ENCODE data around the gene RBCK1. TPM values are rescaled to one million over a fixed set of nuclear protein-coding genes. Genes with fewer than 3 reads are reported as not detected.

The RBCK1 gene
- total and polyA plus RNA-seq, 2 of the 4 experiments (the other 2 are of a cell fraction) = 29.9 to 84.2 TPM

DNA sequence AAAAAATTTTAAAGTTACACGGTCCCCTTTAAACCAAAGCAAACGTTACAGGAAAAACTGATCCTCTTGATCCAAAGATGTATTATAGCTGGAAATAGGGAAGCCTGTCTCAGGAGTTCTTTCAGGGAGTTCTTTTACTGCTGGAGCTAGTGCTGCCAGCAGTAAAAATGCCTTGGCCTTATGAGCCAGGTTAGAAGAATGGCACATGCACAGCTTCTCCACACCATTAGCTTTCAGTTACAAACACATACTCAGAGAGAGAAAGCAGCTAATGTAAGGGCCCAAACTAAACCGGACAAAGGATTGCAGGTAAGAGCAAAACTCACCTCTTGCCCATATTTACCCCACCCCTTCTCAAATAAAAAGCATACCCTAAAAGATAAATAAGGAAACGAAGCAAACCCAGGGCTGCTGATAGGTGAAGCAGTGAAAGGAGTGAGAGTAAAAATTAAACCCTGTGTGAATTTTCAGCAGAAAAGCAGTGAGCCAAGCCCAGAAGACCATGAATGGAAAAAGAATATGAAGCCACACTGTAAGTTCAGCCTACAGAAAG lies 35.2 kb downstream of the RBCK1 start:
- Histone ChIP-seq H2BK120ac (ENCODE audit: low read depth, low read length) (no peak overlapping the region), H3K4me1 (ENCODE audit: control insufficient read depth, insufficient read depth, low read length) (peaks cover 5% of the 10 kb centered on the region), H3K9me1 (ENCODE audit: insufficient read depth, low read length) (peaks cover 23% of the 10 kb centered on the region), H3K9me3 (ENCODE audit: control insufficient read depth, insufficient read depth, low read length) (no peaks in the 10 kb centered on the region), H3K4ac (ENCODE audit: low read depth, low read length) (no peak overlapping the region), H3K4me2 (ENCODE audit: low read depth, low read length) (no peak overlapping the region), H3K23ac (ENCODE audit: low read depth, low read length) (no peak overlapping the region), H2BK15ac (ENCODE audit: low read depth, low read length) (no peak overlapping the region), H3K56ac (ENCODE audit: extremely low read depth, insufficient read depth, low read length) (no peak overlapping the region), H2AFZ (replicated peaks; ENCODE audit: low read length, poor library complexity) (no peak overlapping the region), H2AK5ac (ENCODE audit: low read depth, low read length) (no peak overlapping the region), H4K20me1 (ENCODE audit: insufficient read depth, low read length) (peaks cover 38% of the 10 kb centered on the region), H3K4me3 (ENCODE audit: insufficient read depth, low read depth, low read length) (no peak overlapping the region), H2AK9ac (replicated peaks; ENCODE audit: low read depth, low read length, poor library complexity) (no peak overlapping the region), H3K9ac (ENCODE audit: low read depth, low read length) (no peak overlapping the region), H4K5ac (ENCODE audit: low read depth, low read length) (no peak overlapping the region), H3K14ac (replicated peaks; ENCODE audit: low read depth, low read length) (no peak overlapping the region), H3K27ac (ENCODE audit: insufficient read depth, low read length) (no peak overlapping the region), H4K91ac (ENCODE audit: insufficient read depth, low read depth, low read length) (no peak overlapping the region), H3K27me3 (ENCODE audit: control insufficient read depth, insufficient read depth, low read length) (no peaks in the 10 kb centered on the region), H4K8ac (ENCODE audit: low read depth in 2 of 2, low read length in 2 of 2) (no peak overlapping the region), H2BK20ac (ENCODE audit: low read depth, low read length) (no peak overlapping the region), H3K18ac (ENCODE audit: low read depth, low read length) (no peak overlapping the region), H3K79me1 (ENCODE audit: low read depth in 1 of 2, low read length in 2 of 2) (peaks cover 29 to 66% of the 10 kb centered on the region in 2 experiments), H2BK5ac (ENCODE audit: low read depth, low read length, poor library complexity, severe bottlenecking) (no peak overlapping the region), H3K36me3 (ENCODE audit: control insufficient read depth, insufficient read depth, low read length) (peaks cover 58% of the 10 kb centered on the region)
- intact Hi-C loops (cut with micrococcal nuclease) (no loop called here), in situ Hi-C loops (cut with MboI; ENCODE audit: low sequenced_read_pairs) (no loop called here), dilution Hi-C loops (cut with HindIII; ENCODE audit: low sequenced_read_pairs, unreplicated experiment) (no loop called here)
- TF ChIP-seq, protein P1, sequence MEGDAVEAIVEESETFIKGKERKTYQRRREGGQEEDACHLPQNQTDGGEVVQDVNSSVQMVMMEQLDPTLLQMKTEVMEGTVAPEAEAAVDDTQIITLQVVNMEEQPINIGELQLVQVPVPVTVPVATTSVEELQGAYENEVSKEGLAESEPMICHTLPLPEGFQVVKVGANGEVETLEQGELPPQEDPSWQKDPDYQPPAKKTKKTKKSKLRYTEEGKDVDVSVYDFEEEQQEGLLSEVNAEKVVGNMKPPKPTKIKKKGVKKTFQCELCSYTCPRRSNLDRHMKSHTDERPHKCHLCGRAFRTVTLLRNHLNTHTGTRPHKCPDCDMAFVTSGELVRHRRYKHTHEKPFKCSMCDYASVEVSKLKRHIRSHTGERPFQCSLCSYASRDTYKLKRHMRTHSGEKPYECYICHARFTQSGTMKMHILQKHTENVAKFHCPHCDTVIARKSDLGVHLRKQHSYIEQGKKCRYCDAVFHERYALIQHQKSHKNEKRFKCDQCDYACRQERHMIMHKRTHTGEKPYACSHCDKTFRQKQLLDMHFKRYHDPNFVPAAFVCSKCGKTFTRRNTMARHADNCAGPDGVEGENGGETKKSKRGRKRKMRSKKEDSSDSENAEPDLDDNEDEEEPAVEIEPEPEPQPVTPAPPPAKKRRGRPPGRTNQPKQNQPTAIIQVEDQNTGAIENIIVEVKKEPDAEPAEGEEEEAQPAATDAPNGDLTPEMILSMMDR (conservative IDR thresholded peaks at IDR 0.05; ENCODE audit: low read depth, low read length) = no peak
- TF ChIP-seq RAD21 (IDR thresholded peaks at IDR 0.05; ENCODE audit: low read length) (no peak), MAZ (IDR thresholded peaks at IDR 0.05; ENCODE audit: borderline replicate concordance, low read depth, low read length) (no peak), CHD1 (IDR thresholded peaks at IDR 0.05; ENCODE audit: low read depth, low read length) (no peak)
- POLR2A ChIA-PET (ENCODE audit: unreplicated experiment) = no interaction called here
- no CpG with 5 or more reads among the region's 4 CpGs for WGBS, 2 experiments (ENCODE audit: extremely low coverage in 2 of 2, insufficient read length in 1 of 2)
- DNase-seq (no peak), ATAC-seq (ENCODE audit: low read depth) (no peak)
- BruUV-seq (replicated peaks) = no TSS peak
- CTCF ChIA-PET = interaction anchor here (0.9 kb wide), 1 partner anchor 81 kb away, joined by 4 read pairs; no protein-coding TSS in a partner anchor

Measured in IMR-90 (cell line).